ENCODE data around the gene ZBTB20.
"Not testable (repeated sequence)": the region's sequence is repeated elsewhere in the genome, so short reads cannot be mapped to it uniquely, and the experiment has no call there.

Gene ZBTB20

GRCh38 chr3:114824014-114824413 is 323.1 kb downstream of the ZBTB20 start:
- FAIRE-seq, result no peak

GRCh38 chr3:114823061-114823460 is 324.0 kb downstream of the ZBTB20 start:
- FAIRE-seq, result no peak

GRCh38 chr3:114816052-114816451 is 331.0 kb downstream of the ZBTB20 start:
- no peak for FAIRE-seq

DNA sequence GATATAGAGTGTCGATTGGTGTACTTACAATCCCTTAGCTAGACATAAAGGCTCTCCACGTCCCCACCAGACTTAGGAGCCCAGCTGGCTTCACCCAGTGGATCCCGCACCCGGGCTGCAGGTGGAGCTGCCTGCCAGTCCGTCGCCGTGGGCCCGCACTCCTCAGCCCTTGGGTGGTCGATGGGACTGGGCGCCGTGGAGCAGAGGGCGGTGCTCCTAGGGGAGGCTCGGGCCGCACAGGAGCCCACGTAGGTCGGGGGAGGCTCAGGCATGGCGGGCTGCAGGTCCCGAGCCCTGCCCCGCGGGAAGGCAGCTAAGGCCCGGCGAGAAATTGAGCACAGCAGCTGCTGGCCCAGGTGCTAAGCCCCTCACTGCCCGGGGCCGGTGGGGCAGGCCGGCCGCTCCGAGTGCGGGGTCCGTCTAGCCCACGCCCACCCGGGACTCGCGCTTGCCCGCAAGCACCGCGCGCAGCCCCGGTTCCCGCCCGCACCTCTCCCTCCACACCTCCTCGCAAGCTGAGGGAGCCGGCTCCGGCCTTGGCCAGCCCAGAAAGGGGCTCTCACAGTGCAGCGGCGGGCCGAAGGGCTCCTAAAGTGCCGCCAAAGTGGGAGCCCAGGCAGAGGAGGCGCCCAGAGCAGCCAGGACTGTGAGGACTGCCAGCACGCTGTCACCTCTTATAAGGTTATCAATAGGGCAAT is 334.4 kb downstream of the ZBTB20 start:
- not testable (repeated sequence) for FAIRE-seq

GRCh38 chr3:114809668-114810413 is 337.2 kb downstream of the ZBTB20 start:
- FAIRE-seq, result no peak

GRCh38 chr3:114804099-114804498 is 343.0 kb downstream of the ZBTB20 start:
- FAIRE-seq, result no peak

GRCh38 chr3:114803042-114803695 is 343.9 kb downstream of the ZBTB20 start:
- FAIRE-seq, result no peak

DNA sequence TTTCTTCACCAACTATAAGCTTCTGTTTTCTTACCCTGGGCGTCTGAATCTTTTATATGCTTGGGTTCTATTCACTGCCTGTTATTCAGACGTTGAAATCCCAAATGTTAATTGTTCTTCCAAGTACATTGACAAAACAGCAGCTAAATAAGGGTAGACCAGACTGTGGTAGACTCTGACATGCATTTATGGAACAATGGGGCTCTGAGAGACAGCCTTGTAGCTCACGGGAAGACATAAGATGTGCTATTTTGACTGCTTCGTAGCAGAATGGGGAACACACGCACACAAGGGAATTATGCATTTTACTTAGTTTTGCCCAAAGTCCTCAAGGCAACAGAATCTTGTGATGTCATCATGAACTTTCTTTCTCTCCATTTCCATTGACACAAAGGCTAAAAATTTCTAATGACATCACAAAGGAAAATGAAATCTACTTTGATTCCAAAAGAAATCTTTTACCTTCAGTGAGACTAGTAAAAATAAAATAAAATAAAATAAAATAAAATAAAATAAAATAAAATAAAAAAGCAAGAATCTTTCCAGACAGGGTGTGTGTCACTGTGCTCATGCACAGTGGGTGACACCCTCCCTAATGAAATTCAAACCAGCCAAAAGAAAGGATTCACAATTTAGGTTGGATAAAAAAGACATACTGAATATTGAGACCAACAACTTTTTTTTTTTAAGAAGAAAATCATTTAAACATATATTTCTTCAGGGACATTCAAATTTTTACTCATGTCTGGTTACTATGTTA is 346.6 kb downstream of the ZBTB20 start:
- FAIRE-seq, result no peak

DNA sequence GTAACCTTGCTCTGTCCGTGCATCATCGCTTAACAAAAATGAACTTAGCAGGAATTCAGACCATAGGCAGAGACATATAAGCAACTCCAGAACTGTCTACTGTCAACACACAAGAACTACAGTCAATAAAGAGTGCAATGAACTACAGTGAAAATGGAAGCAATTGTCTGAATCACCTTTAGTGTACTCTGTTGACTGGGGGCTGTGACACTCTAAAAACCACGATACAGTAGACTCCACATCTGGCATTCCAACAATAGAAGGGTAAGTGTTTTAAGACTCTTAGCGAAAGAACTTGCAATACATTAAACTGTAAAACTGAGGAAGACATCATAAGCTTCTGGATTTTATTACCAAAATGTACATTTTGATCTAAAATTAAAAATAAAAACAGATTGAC is 347.3 kb downstream of the ZBTB20 start:
- no peak for FAIRE-seq

- no peak for FAIRE-seq
Observed at GRCh38 chr3:114796796-114797195, 350.3 kb downstream of the ZBTB20 start.

DNA sequence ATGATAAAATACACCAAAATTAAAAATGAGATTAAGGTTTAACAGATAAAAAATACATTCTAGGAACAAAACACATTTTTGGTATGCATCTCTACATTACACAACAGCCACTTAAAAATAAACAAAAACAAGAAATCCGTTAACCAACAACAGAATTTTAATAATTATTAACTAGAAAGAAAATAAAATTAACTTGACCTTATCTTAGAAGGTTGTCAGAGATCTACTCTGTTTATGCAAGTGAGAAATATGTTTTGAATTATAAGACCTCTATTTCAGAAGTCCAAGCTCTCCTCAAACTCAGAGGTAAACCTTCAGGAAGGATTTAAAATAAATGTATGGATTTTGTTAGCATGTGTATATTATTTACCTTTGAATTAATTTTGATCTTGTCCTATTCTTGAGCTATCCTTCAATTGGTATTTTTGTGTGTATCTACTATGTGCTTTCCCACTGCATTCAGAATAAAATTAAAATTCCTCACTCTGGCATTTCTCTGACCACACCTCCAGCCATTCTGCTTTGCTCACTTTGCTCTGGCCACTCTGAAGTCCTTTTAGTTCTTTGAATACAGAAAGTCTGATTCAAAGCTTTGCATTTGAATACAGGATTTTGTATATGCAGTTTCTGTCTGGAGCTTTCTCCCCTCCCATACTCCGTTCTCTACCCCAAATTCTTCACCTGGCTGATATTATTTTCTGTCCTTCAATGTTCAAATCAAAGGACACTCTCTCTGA is 352.0 kb downstream of the ZBTB20 start:
- FAIRE-seq, result no peak

DNA sequence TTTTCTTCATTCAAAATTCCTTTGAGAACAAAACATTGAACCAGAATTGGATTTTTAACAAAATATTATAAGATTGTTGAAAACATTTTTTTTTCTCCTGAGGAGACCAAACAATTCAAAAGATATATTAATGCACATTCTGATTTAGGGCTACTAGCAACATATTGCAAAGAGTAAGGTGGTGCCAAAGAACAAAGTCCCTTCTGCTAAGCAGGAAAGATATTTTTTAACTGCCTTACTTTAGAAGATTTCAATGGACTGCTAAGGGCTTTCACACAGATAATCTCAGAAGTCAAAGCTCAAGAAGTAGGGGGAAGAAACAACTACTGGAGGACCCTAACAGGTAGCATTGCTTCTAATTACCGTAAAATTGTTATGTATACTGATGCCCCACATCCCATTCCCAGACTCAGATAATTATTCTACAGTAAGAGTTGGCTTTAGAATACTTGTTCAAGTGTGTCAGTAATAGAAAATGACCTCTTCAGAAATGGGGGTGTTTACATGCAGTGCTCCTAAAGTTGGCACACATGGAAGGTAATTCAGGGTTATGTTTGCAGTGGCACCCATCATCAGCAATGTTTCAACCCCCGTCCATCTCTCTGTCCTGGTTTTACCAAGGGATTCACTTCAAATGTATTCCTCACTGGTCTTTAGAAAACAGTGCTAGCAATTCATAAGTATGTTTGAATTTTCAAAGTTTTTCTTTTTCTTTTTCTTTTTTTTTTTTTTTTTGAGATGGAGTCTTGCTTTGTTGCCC is 354.7 kb downstream of the ZBTB20 start:
- FAIRE-seq, result no peak

- no peak for FAIRE-seq
Observed at GRCh38 chr3:114790752-114791151, 356.3 kb downstream of the ZBTB20 start.

DNA sequence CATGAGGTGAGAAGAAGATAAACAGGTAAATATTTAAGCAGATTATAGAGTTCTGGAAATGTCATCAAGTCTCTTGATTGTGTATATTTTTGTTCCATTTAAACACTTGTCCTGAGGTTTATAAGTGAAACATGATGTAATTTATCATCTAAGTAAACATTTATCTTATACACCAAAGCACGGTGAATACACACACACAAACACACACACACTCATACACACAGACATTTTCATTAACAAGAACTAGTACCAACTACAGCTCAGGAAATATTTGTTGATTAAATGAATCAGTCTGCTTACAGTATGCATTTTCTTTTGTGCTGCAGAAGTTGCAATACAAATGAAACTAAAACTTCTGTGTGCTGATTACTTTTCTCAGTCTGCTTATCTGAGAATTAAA is 357.3 kb downstream of the ZBTB20 start:
- no peak for FAIRE-seq

DNA sequence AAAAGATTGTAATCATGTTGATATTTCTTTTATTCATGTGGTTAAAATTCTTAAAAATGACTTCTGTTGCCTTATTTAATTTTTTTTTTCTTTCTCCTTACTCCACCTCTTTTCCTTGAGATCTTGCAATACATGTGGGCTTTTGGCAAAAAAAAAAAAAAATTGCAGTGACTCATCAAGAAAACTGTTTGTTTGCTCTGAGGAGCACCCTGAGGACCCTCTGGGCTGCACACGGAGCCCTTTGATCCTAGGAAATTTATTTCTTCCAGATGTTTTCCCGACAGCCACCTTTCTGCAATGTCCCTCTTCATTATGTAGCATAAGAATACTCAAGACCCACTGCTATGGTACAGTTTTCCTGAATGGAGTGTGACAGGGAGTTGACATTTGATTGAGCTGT is 371.7 kb downstream of the ZBTB20 start:
- FAIRE-seq, result no peak

DNA sequence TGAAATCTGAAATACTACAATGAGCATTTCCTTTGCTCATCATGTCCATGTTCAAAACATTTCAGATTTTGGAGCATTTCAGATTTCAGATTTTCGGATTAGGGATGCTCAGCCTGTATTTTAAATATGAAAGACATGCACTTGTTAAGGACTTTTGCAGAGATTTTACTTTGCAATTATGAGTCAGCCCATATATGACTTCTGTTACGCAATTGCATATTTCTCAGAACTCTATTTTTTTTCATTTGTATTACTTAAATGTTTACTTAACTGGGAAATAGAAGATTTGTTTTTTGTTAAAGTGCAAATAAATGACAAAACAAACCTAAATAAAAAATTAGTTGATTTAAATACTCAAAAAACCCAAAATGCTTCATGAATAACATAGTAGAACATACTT is 376.2 kb downstream of the ZBTB20 start:
- no peak for FAIRE-seq

- no peak for FAIRE-seq
Observed at GRCh38 chr3:114764056-114764492, 383.0 kb downstream of the ZBTB20 start.

DNA sequence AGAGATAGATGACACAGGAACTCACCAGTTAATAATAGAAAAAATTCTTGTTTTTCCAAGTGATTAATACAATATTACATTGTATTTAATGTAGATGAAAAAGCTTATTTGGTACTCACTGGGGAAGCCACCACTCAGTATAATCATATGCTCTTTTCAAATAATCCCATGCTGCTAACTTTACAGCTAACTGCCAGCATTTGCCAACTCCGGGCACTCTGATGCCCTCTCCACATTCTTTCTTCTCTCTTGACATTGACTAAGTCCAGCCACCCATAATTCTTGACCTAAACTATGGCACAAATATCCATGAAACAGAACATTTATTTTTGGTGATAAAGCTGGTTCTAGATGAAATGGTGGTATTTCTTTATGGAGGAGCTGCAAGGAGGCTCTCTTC is 384.9 kb downstream of the ZBTB20 start:
- FAIRE-seq, result no peak

- FAIRE-seq, result no peak
Observed at GRCh38 chr3:114760679-114761078, 386.4 kb downstream of the ZBTB20 start.

DNA sequence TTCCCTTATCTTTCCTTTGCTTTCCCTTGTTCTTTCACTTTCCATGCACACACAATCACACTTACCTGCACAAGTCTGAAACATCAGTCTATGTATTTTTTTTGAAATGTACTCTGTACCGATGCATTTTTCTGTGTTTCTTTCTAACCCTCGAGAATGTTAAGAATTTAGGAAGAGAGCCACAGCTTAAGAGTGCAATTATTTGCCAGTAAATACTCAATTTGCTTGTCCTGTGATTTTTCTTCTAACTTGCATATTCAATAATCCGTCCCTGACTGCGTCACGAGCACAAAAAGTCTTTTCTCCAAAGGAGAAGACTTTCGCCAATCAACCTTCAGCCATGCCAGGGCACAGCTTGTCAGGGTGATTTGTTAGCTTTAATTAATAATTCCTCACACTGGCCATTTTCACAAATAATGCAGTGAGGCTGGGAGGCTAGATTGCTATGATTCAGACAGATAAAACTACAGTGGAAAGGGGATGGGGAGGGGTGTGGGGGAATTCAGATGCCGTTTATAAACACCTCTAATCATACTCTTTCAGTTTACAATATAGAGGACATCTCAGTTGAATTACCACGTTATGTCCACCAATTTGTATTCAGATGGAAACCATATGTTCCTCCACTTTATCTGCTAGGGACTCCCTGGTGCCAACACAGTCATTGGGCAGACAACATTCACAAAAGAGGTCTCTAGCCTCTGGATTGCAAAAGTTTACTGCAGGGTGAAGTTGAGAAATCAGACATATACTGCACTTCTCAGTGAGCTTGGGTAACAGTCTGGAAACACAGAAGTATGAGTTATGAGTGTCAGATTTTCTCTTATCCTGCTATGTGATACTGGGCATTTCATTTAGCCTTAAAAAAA is 388.0 kb downstream of the ZBTB20 start:
- no peak for FAIRE-seq

All from G401.6 (cell line).